GM12801 (cell line): ENCODE data around the gene EMC10.

Experiments used
- TF ChIP-seq, protein P1 (sequence below): IDR thresholded peaks from one replicate; pipeline ENCODE4 v1.5.1; 2011; ENCODE audit warnings: control low read depth; ENCODE audit not compliant: insufficient read length; ENCODE audit errors: extremely low read depth

Gene EMC10

GRCh38 chr19:50537769-50538230 is 61.5 kb downstream of the EMC10 start:
- TF ChIP-seq, protein P1, sequence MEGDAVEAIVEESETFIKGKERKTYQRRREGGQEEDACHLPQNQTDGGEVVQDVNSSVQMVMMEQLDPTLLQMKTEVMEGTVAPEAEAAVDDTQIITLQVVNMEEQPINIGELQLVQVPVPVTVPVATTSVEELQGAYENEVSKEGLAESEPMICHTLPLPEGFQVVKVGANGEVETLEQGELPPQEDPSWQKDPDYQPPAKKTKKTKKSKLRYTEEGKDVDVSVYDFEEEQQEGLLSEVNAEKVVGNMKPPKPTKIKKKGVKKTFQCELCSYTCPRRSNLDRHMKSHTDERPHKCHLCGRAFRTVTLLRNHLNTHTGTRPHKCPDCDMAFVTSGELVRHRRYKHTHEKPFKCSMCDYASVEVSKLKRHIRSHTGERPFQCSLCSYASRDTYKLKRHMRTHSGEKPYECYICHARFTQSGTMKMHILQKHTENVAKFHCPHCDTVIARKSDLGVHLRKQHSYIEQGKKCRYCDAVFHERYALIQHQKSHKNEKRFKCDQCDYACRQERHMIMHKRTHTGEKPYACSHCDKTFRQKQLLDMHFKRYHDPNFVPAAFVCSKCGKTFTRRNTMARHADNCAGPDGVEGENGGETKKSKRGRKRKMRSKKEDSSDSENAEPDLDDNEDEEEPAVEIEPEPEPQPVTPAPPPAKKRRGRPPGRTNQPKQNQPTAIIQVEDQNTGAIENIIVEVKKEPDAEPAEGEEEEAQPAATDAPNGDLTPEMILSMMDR: peak; percentile 50
